SU-DHL-6 (cell line): ENCODE results near the gene SLC9A3.

ENCODE experiments used
- H2AFZ ChIP-seq: fragments of 200-600 bp; sonication (generic); 2 replicates; pipeline ENCODE4 v1.6.1; 2014; ENCODE audit warnings: low read depth, mild to moderate bottlenecking, moderate library complexity, mixed read lengths, antibody characterized with exemption, low read length; ENCODE audit not compliant: severe bottlenecking
- H3F3A ChIP-seq: fragments of 200-600 bp; shearing (Covaris generic); 2 replicates; pipeline ENCODE4 v1.6.0; 2016; ENCODE audit warnings: antibody characterized with exemption, mild to moderate bottlenecking; ENCODE audit not compliant: insufficient read depth
- H3K27ac ChIP-seq: fragments of 200-600 bp; sonication (generic); 2 replicates; pipeline ENCODE4 v1.5.1; 2016; ENCODE audit warnings: low read depth, mild to moderate bottlenecking, low read length, moderate library complexity, mixed read lengths
- H3K27me3 ChIP-seq: fragments of 200-600 bp; sonication (generic), shearing (Covaris generic); 2 replicates; pipeline ENCODE4 v1.6.0; 2014; ENCODE audit warnings: mild to moderate bottlenecking, low read length
- H3K36me3 ChIP-seq: fragments of 200-600 bp; sonication (generic); 2 replicates; pipeline ENCODE4 v1.6.1; 2014; ENCODE audit warnings: mild to moderate bottlenecking, low read length, mixed read lengths
- H3K4me2 ChIP-seq: fragments of 300-600, 200-600 bp; shearing (Covaris generic), sonication (generic); 2 replicates; pipeline ENCODE4 v1.6.0; 2014; ENCODE audit warnings: low read length, low read depth, mild to moderate bottlenecking; ENCODE audit not compliant: poor library complexity, severe bottlenecking
- H3K4me3 ChIP-seq: fragments of 200-600 bp; sonication (generic); 2 replicates; pipeline ENCODE4 v1.5.1; 2014; ENCODE audit warnings: antibody characterized with exemption, low read length, mild to moderate bottlenecking, mixed read lengths; ENCODE audit not compliant: insufficient read depth, poor library complexity, severe bottlenecking
- H3K79me2 ChIP-seq: fragments of 200-600 bp; sonication (generic); 2 replicates; pipeline ENCODE4 v1.6.1; 2014; ENCODE audit warnings: mild to moderate bottlenecking, low read length, moderate library complexity; ENCODE audit not compliant: insufficient read depth
- H3K9ac ChIP-seq: fragments of 200-600 bp; sonication (generic); 2 replicates; pipeline ENCODE4 v1.7.0; 2014; ENCODE audit warnings: mild to moderate bottlenecking, low read length
- H3K9me2 ChIP-seq: fragments of 200-600 bp; sonication (generic); replicated peaks from 2 replicates; pipeline ENCODE4 v1.6.1; 2014; ENCODE audit warnings: low read length; ENCODE audit not compliant: insufficient read depth
- H3K9me3 ChIP-seq: fragments of 200-600 bp; sonication (generic); 2 replicates; pipeline ENCODE4 v1.6.1; 2014; ENCODE audit warnings: low read length, mixed read lengths; ENCODE audit not compliant: insufficient read depth
- H4K20me1 ChIP-seq: fragments of 200-600 bp; sonication (generic); 2 replicates; pipeline ENCODE4 v1.6.1; 2014; ENCODE audit warnings: low read depth, mild to moderate bottlenecking, antibody characterized with exemption, low read length, moderate library complexity, mixed read lengths
- EZH2phosphoT487 ChIP-seq: fragments of 200-600 bp; sonication (generic), shearing (Covaris generic); conservative IDR thresholded peaks from 2 replicates; pipeline ENCODE4 v1.6.1; 2018; ENCODE audit warnings: mild to moderate bottlenecking, antibody characterized with exemption, low read length, moderate library complexity, mixed read lengths
- TF ChIP-seq, protein P1 (sequence below): fragments of 200-600 bp; sonication (generic); IDR thresholded peaks from one replicate; pipeline ENCODE4 v1.5.1; 2017; ENCODE audit warnings: antibody characterized with exemption, mild to moderate bottlenecking, low read length, moderate library complexity; ENCODE audit not compliant: insufficient read depth, poor library complexity, severe bottlenecking

Gene SLC9A3

GRCh38 chr5:421287-421880, 102.9 kb downstream of the SLC9A3 start:
- Histone ChIP-seq H3K27me3 (no peaks in the 10 kb centered on the region), H3K9ac (no peak overlapping the region), H3K4me3 (no peak overlapping the region), H3F3A (peaks cover 4% of the 10 kb centered on the region; the same call in 1 of the 2 replicates), H3K9me2 (no peaks in the 10 kb centered on the region), H3K9me3 (no peaks in the 10 kb centered on the region), H2AFZ (no peak overlapping the region), H3K27ac (no peak overlapping the region), H4K20me1 (no peaks in the 10 kb centered on the region), H3K4me2 (no peak overlapping the region), H3K36me3 (no peaks in the 10 kb centered on the region), H3K79me2 (no peaks in the 10 kb centered on the region)
- TF ChIP-seq EZH2phosphoT487, result no peak
- TF ChIP-seq, protein P1, sequence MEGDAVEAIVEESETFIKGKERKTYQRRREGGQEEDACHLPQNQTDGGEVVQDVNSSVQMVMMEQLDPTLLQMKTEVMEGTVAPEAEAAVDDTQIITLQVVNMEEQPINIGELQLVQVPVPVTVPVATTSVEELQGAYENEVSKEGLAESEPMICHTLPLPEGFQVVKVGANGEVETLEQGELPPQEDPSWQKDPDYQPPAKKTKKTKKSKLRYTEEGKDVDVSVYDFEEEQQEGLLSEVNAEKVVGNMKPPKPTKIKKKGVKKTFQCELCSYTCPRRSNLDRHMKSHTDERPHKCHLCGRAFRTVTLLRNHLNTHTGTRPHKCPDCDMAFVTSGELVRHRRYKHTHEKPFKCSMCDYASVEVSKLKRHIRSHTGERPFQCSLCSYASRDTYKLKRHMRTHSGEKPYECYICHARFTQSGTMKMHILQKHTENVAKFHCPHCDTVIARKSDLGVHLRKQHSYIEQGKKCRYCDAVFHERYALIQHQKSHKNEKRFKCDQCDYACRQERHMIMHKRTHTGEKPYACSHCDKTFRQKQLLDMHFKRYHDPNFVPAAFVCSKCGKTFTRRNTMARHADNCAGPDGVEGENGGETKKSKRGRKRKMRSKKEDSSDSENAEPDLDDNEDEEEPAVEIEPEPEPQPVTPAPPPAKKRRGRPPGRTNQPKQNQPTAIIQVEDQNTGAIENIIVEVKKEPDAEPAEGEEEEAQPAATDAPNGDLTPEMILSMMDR, result no peak

DNA sequence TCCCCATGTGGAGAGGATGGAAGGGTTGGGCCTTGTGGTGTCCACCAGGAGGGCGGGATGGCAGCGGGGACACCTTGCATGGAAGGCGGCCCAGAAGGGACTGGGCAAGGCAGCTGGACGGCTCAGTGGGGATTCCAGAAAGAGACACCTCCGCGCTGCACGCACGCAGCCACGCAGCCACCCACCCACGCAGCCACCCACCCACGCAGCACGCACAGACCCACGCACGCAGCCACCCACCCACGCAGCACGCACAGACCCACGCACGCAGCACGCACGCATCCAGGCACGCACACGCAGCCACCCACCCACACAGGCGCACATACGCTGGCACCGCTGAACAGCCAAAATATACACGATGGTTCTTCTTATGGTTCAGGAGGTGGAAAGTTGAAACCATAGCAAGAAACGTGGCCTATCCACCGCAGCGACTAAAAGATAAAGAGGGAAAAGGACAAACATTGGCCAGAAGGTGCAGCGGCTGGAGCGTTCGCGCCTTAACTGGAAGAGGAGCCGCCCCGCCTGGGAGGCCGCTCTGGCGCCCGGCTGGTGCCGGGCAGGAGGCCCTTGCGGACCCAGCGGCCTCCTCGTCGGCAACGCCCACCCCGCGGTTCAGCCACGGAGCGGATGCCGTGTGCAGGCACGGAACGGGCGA, 103.5 kb downstream of the SLC9A3 start:
- Histone ChIP-seq H3K4me3 (no peak overlapping the region), H3K27me3 (no peaks in the 10 kb centered on the region), H3K79me2 (no peaks in the 10 kb centered on the region), H2AFZ (no peak overlapping the region), H3K9me2 (no peaks in the 10 kb centered on the region), H3K9me3 (no peaks in the 10 kb centered on the region), H3K36me3 (no peaks in the 10 kb centered on the region), H3K4me2 (no peak overlapping the region), H4K20me1 (no peaks in the 10 kb centered on the region), H3K27ac (no peak overlapping the region), H3F3A (peaks cover 4% of the 10 kb centered on the region; the same call in 1 of the 2 replicates), H3K9ac (no peak overlapping the region)
- TF ChIP-seq, protein P1, result no peak
- no peak for TF ChIP-seq EZH2phosphoT487
